Neural progenitor cell (in vitro differentiated cells): ENCODE results near the gene REXO1. TPM values are rescaled to one million over a fixed set of nuclear protein-coding genes. Genes with fewer than 3 reads are reported as not detected.

Source experiments
- DNase-seq: peaks from one replicate; pipeline ENCODE4 v3.0.0-alpha.2; 2016; ENCODE audit warnings: low spot score
- H2AFZ ChIP-seq: fragments of 200-600 bp; sonication (generic); replicated peaks from 2 replicates; pipeline ENCODE4 v1.6.1; 2016; ENCODE audit warnings: antibody characterized with exemption
- H3F3A ChIP-seq: fragments of 200-600 bp; sonication (generic); 2 replicates; pipeline ENCODE4 v1.6.1; 2016; ENCODE audit warnings: antibody characterized with exemption, low read depth
- H3K27ac ChIP-seq: fragments of 200-600 bp; sonication (generic); 2 replicates; pipeline ENCODE4 v1.5.1; 2016; ENCODE audit warnings: mild to moderate bottlenecking
- H3K27me3 ChIP-seq: fragments of 200-600 bp; sonication (generic); 2 replicates; pipeline ENCODE4 v1.6.1; 2016; ENCODE audit warnings: mild to moderate bottlenecking, moderate library complexity
- H3K36me3 ChIP-seq: fragments of 200-600 bp; sonication (generic); 2 replicates; pipeline ENCODE4 v1.5.1; 2016
- H3K4me1 ChIP-seq: fragments of 200-600 bp; sonication (generic); 2 replicates; pipeline ENCODE4 v1.6.1; 2016; ENCODE audit warnings: mixed run types
- H3K4me2 ChIP-seq: fragments of 200-600 bp; sonication (generic); 2 replicates; pipeline ENCODE4 v1.6.1; 2016
- H3K4me3 ChIP-seq: fragments of 200-600 bp; sonication (generic); 2 replicates; pipeline ENCODE4 v1.5.1; 2016
- H3K79me2 ChIP-seq: fragments of 200-600 bp; sonication (generic); 2 replicates; pipeline ENCODE4 v1.6.1; 2016; ENCODE audit warnings: low read depth
- H3K9ac ChIP-seq: fragments of 200-600 bp; sonication (generic); 2 replicates; pipeline ENCODE4 v1.6.1; 2016
- H3K9me3 ChIP-seq: fragments of 200-600 bp; sonication (generic); 2 replicates; pipeline ENCODE4 v1.5.1; 2016; ENCODE audit warnings: low read depth
- H4K20me1 ChIP-seq: fragments of 200-600 bp; sonication (generic); 2 replicates; pipeline ENCODE4 v1.6.1; 2016; ENCODE audit warnings: low read depth
- H3K27ac Mint-ChIP-seq: 3 replicates; pipeline ENCODE4 v1.8.0; 2021; ENCODE audit warnings: mixed read lengths
- H3K27me3 Mint-ChIP-seq: 2 replicates; pipeline ENCODE4 v1.8.0; 2022; ENCODE audit warnings: low read depth, mild to moderate bottlenecking, inconsistent platforms, moderate library complexity, mixed read lengths; ENCODE audit not compliant: insufficient read depth
- H3K36me3 Mint-ChIP-seq: 3 replicates; pipeline ENCODE4 v1.8.0; 2021; ENCODE audit warnings: mixed read lengths
- H3K4me1 Mint-ChIP-seq: 3 replicates; pipeline ENCODE4 v1.8.0; 2021; ENCODE audit warnings: mixed read lengths
- H3K4me3 Mint-ChIP-seq: 3 replicates; pipeline ENCODE4 v1.8.0; 2021; ENCODE audit warnings: mild to moderate bottlenecking, moderate library complexity, mixed read lengths
- H3K9me3 Mint-ChIP-seq: 3 replicates; pipeline ENCODE4 v1.8.0; 2020; ENCODE audit warnings: mixed read lengths
- EZH2 ChIP-seq: fragments of 200-600 bp; sonication (generic); IDR thresholded peaks from 2 replicates; pipeline ENCODE4 v1.6.1; 2017; ENCODE audit warnings: antibody characterized with exemption, mild to moderate bottlenecking, moderate library complexity
- EZH2phosphoT487 ChIP-seq: fragments of 200-600 bp; sonication (generic); IDR thresholded peaks from 2 replicates; pipeline ENCODE4 v1.6.1; 2017; ENCODE audit warnings: antibody characterized with exemption
- total RNA-seq: library from RNA; depleted of rRNA; stranded (reverse); fragments of >200 nt; gene quantifications from 2 replicates; pipeline ENCODE4 v1.2.3, GENCODE V29; 2015; ENCODE audit warnings: low replicate concordance
- TF ChIP-seq, protein P1 (sequence below): fragments of 200-600 bp; sonication (generic); IDR thresholded peaks from 2 replicates; pipeline ENCODE4 v1.5.1; 2017; ENCODE audit warnings: antibody characterized with exemption, mild to moderate bottlenecking

Gene REXO1
- total RNA-seq, 1 donor from 2014 or later, result 38.7 TPM

- Histone ChIP-seq H3K9ac (no peak overlapping the region), H3K27ac (no peak overlapping the region), H4K20me1 (peaks cover 55% of the 10 kb centered on the region), H3K4me2 (peak overlapping the region; percentile 76), H3K9me3 (no peaks in the 10 kb centered on the region), H3K4me1 (peaks cover 48% of the 10 kb centered on the region), H2AFZ (no peak overlapping the region), H3K27me3 (peaks cover 49% of the 10 kb centered on the region), H3K4me3 (peak overlapping the region; percentile 68), H3F3A (peaks cover 37% of the 10 kb centered on the region), H3K36me3 (no peaks in the 10 kb centered on the region), H3K79me2 (peaks cover 52% of the 10 kb centered on the region)
- peak overlapping the region; percentile 90 for H3K4me3 Mint-ChIP-seq
- TF ChIP-seq, protein P1, sequence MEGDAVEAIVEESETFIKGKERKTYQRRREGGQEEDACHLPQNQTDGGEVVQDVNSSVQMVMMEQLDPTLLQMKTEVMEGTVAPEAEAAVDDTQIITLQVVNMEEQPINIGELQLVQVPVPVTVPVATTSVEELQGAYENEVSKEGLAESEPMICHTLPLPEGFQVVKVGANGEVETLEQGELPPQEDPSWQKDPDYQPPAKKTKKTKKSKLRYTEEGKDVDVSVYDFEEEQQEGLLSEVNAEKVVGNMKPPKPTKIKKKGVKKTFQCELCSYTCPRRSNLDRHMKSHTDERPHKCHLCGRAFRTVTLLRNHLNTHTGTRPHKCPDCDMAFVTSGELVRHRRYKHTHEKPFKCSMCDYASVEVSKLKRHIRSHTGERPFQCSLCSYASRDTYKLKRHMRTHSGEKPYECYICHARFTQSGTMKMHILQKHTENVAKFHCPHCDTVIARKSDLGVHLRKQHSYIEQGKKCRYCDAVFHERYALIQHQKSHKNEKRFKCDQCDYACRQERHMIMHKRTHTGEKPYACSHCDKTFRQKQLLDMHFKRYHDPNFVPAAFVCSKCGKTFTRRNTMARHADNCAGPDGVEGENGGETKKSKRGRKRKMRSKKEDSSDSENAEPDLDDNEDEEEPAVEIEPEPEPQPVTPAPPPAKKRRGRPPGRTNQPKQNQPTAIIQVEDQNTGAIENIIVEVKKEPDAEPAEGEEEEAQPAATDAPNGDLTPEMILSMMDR, result no peak
- TF ChIP-seq EZH2phosphoT487 (peak; percentile 70), EZH2 (peak; percentile 80)
- peaks cover 12% of the 10 kb centered on the region for H3K27me3 Mint-ChIP-seq
- H3K36me3 Mint-ChIP-seq, result no peaks in the 10 kb centered on the region
- H3K27ac Mint-ChIP-seq, result no peak overlapping the region
- H3K9me3 Mint-ChIP-seq, result no peaks in the 10 kb centered on the region
- peak; percentile 46 for DNase-seq
- H3K4me1 Mint-ChIP-seq, result peaks cover 33% of the 10 kb centered on the region
Measured at GRCh38 chr19:1862068-1862423, 13.8 kb upstream of the REXO1 start.

GRCh38 chr19:1861599-1862031, 13.3 kb upstream of the REXO1 start:
- peak overlapping the region; percentile 76 for H3K4me2 ChIP-seq
- peaks cover 37% of the 10 kb centered on the region for H3F3A ChIP-seq
- peaks cover 12% of the 10 kb centered on the region for H3K27me3 Mint-ChIP-seq
- peaks cover 33% of the 10 kb centered on the region for H3K4me1 Mint-ChIP-seq
- no peaks in the 10 kb centered on the region for H3K9me3 ChIP-seq
- peak overlapping the region; percentile 90 for H3K4me3 Mint-ChIP-seq
- H3K36me3 Mint-ChIP-seq, result no peaks in the 10 kb centered on the region
- no peak overlapping the region for H3K27ac Mint-ChIP-seq
- H3K27me3 ChIP-seq, result peaks cover 53% of the 10 kb centered on the region
- H3K4me3 ChIP-seq, result peak overlapping the region; percentile 68
- H3K27ac ChIP-seq, result no peak overlapping the region
- no peak for DNase-seq
- H4K20me1 ChIP-seq, result peaks cover 59% of the 10 kb centered on the region
- TF ChIP-seq EZH2, result peak; percentile 76
- TF ChIP-seq, protein P1, result no peak
- peak; percentile 77 for TF ChIP-seq EZH2phosphoT487
- no peaks in the 10 kb centered on the region for H3K9me3 Mint-ChIP-seq
- H3K4me1 ChIP-seq, result peaks cover 51% of the 10 kb centered on the region
- H3K9ac ChIP-seq, result no peak overlapping the region
- no peaks in the 10 kb centered on the region for H3K36me3 ChIP-seq
- peaks cover 56% of the 10 kb centered on the region for H3K79me2 ChIP-seq
- H2AFZ ChIP-seq, result no peak overlapping the region

GRCh38 chr19:1860821-1861598, 12.7 kb upstream of the REXO1 start:
- H3K4me3 ChIP-seq, result peak overlapping the region; percentile 68
- H3K4me1 ChIP-seq, result peaks cover 57% of the 10 kb centered on the region
- peaks cover 43% of the 10 kb centered on the region for H3F3A ChIP-seq
- no peaks in the 10 kb centered on the region for H3K9me3 ChIP-seq
- H4K20me1 ChIP-seq, result peaks cover 65% of the 10 kb centered on the region
- Mint-ChIP-seq H3K36me3 (no peaks in the 10 kb centered on the region), H3K9me3 (no peaks in the 10 kb centered on the region), H3K4me3 (peak overlapping the region; percentile 90), H3K27me3 (peaks cover 12% of the 10 kb centered on the region), H3K27ac (no peak overlapping the region), H3K4me1 (peaks cover 38% of the 10 kb centered on the region)
- no peak for DNase-seq
- no peaks in the 10 kb centered on the region for H3K36me3 ChIP-seq
- H2AFZ ChIP-seq, result no peak overlapping the region
- H3K27me3 ChIP-seq, result peaks cover 55% of the 10 kb centered on the region
- peaks cover 62% of the 10 kb centered on the region for H3K79me2 ChIP-seq
- no peak overlapping the region for H3K27ac ChIP-seq
- H3K4me2 ChIP-seq, result peak overlapping the region; percentile 76
- TF ChIP-seq EZH2phosphoT487 (no peak), EZH2 (peak; percentile 2)
- H3K9ac ChIP-seq, result no peak overlapping the region
